ENCODE results near the gene ADORA1.

DNA sequence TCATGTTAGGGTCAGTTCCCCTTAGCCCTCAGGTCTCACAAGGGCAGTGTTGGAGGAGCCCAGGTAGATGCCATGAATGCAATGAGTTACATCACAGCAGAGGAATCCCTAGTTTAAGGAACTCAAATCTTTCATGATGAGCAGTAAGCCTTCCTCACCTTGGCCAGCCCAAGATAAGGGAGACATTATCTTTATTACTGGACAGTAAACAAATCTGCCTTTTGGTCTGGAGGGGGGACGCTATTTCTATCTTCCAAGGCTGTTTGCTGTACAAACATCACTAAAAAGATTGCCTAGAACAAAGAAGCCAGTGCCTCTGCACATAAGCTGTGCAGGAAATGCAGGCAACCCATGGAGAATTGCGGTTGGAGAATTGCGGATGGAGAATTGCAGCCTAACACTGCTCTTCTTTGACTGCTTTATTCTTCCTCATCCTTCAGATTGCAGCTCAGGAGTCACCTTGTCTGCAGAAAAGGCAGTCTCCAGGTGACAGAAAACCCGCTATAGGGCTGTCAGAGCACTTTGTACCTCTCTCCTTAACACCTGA, 61.2 kb downstream of the ADORA1 start:
- TF ChIP-seq, protein P1, sequence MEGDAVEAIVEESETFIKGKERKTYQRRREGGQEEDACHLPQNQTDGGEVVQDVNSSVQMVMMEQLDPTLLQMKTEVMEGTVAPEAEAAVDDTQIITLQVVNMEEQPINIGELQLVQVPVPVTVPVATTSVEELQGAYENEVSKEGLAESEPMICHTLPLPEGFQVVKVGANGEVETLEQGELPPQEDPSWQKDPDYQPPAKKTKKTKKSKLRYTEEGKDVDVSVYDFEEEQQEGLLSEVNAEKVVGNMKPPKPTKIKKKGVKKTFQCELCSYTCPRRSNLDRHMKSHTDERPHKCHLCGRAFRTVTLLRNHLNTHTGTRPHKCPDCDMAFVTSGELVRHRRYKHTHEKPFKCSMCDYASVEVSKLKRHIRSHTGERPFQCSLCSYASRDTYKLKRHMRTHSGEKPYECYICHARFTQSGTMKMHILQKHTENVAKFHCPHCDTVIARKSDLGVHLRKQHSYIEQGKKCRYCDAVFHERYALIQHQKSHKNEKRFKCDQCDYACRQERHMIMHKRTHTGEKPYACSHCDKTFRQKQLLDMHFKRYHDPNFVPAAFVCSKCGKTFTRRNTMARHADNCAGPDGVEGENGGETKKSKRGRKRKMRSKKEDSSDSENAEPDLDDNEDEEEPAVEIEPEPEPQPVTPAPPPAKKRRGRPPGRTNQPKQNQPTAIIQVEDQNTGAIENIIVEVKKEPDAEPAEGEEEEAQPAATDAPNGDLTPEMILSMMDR (conservative IDR thresholded peaks at IDR 0.05) = no peak
- no peak for TF ChIP-seq ZFX (IDR thresholded peaks at IDR 0.05)
